Thyroid gland (tissue), 4 donors: ENCODE results near the gene GLIS2. TPM values are rescaled to one million over a fixed set of nuclear protein-coding genes. Genes with fewer than 3 reads are reported as not detected.
A peak's percentile ranks its signal among the peaks of the same experiment; 100 is the strongest.

Experiments used
- DNase-seq, 2 donors: peaks; one replicate each; pipeline ENCODE4 v3.0.0-alpha.2; 2019
- H3K27ac ChIP-seq, 3 donors: fragments of 200-600 bp; sonication (generic); 1 replicate in 2 of 3; 2 replicates in 1 of 3; pipeline ENCODE4 v1.5.1; 2016 to 2019; ENCODE audit warnings: mild to moderate bottlenecking in 1 of 3, moderate library complexity in 1 of 3
- H3K27me3 ChIP-seq: fragments of 200-600 bp; sonication (generic); one replicate; pipeline ENCODE4 v1.5.1; 2019
- H3K36me3 ChIP-seq, 2 donors: fragments of 200-600 bp; sonication (generic); one replicate each; pipeline ENCODE4 v1.5.1; 2016 to 2019
- H3K4me1 ChIP-seq, 2 donors: fragments of 200-600 bp; sonication (generic); one replicate each; pipeline ENCODE4 v1.5.1; 2017 to 2019
- H3K4me3 ChIP-seq, 3 donors: fragments of 200-600 bp; sonication (generic); replicated peaks in 1 of 3; 1 replicate in 2 of 3; 2 replicates in 1 of 3; pipeline ENCODE4 v1.5.1; 2016; ENCODE audit warnings: mild to moderate bottlenecking in 1 of 3
- H3K9me3 ChIP-seq: fragments of 200-600 bp; sonication (generic); one replicate; pipeline ENCODE4 v1.5.1; 2017
- CTCF ChIP-seq, 6 experiments: fragments of 200-600 bp in 3 of 6; fragments of 450-650 bp in 3 of 6; sonication (generic) in 3 of 6; IDR thresholded peaks; one replicate each; pipeline ENCODE4 v1.5.1; 2016 to 2019; ENCODE audit warnings: antibody characterized with exemption in 6 of 6, mild to moderate bottlenecking in 2 of 6, inconsistent platforms in 1 of 6, moderate library complexity in 1 of 6
- POLR2A ChIP-seq, 2 donors: fragments of 450-650 bp; IDR thresholded peaks; one replicate each; pipeline ENCODE4 v1.6.1; 2017; ENCODE audit warnings: antibody characterized with exemption in 2 of 2, mild to moderate bottlenecking in 2 of 2, moderate library complexity in 1 of 2
- WGBS, 2 donors: methylation state at CpG; one replicate each; pipeline ENCODE4 v1.1.5; 2017; 5-methylcytosine and 5-hydroxymethylcytosine counted together
- intact Hi-C: fragments of 100-400 bp; cut with DNase I; formaldehyde crosslinking; loops from one replicate; pipeline ENCODE4 v1.15.1; 2023
- total RNA-seq, 4 donors: library from RNA; depleted of rRNA; stranded (reverse); fragments of >200 nt; gene quantifications; one replicate each; pipeline ENCODE4 v1.2.3, GENCODE V29; 2016

GLIS2 gene
- total RNA-seq, 4 donors from 2014 or later = 5.5 to 7.6 (median 6.7) TPM

DNA sequence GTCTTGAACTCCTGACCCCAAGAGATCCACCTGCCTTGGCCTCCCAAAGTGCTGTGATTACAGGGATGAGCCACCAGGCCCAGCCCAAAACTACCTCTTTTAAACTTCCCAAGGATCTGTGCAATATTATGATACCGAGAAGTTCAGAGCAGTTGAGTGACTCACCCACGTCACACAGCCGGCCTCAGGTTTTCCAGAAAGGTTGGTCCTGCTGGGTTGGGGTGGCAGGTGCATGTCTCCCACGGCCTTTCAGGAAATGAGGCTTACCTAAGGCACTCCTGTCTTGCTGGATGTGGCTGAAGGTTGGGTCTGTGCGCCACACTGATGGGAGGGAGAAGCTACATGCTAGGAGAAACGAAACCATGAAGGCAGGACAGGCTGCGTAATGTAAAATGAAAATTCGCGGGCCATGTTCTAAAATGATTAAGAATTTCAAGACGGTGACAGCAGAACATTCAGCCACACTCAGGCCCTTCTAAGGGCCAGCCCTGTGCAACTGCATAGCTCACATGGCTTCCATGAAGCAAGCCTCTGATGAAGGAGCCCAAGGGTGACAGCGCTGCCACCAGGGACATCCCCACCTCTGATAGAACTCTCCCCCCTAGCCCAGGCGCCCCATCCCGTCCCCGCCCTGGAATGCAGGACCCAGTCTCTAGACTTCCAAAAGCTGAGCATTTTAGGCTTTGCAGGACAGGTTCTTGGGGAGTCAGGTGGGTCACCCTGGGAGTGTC, 6.6 kb upstream of the GLIS2 start:
- Histone ChIP-seq H3K36me3 (no peaks in the 10 kb centered on the region), H3K4me1 (peaks cover 10 to 18% of the 10 kb centered on the region in 2 donors), H3K4me3 (no peak overlapping the region), H3K27me3 (no peaks in the 10 kb centered on the region), H3K9me3 (no peaks in the 10 kb centered on the region), H3K27ac (peak overlapping the region in 2 of 3 donors; percentile 3 to 50)
- 93 to 94% methylated on average over 10 to 14 of the region's 14 CpGs for WGBS, 2 donors
- no peak for TF ChIP-seq POLR2A (IDR thresholded peaks at IDR 0.05)
- TF ChIP-seq CTCF (IDR thresholded peaks at IDR 0.05) = no peak
- intact Hi-C loops = no loop called here
- no peak for DNase-seq

DNA sequence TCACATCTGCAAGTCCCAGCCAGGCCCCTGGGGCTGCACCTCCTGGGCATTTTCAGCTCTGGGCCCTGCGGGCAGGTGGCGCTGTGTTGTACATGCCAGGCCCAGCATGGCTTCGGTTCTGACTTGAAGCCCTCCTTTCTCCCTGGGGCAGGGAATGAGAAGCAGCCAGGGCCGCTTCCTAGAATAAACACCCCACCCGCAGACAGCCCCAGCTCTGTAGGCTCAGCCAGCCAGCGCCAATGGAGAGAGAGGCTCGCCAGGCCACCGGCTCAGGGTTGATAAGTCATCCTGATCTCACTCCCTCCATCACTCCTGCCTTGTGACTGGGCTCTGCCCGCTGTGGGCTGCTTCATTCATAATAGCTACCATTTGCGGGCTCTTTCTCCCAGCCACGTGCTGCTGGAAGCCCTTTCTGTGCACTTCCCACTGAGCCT, 6.0 kb upstream of the GLIS2 start:
- H3K4me3 ChIP-seq = no peak overlapping the region
- no peaks in the 10 kb centered on the region for H3K36me3 ChIP-seq
- H3K9me3 ChIP-seq = no peaks in the 10 kb centered on the region
- H3K27me3 ChIP-seq = no peaks in the 10 kb centered on the region
- DNase-seq = peak; percentile 74 to 75
- peak overlapping the region; percentile 3 to 50 (median 48) for H3K27ac ChIP-seq
- intact Hi-C loops = no loop called here
- WGBS, 2 donors = 26 to 31% methylated on average over 5 to 11 of the region's 11 CpGs
- TF ChIP-seq POLR2A (IDR thresholded peaks at IDR 0.05) = no peak
- peak; percentile 13 to 72 (median 61) for TF ChIP-seq CTCF (IDR thresholded peaks at IDR 0.05)
- H3K4me1 ChIP-seq = peaks cover 15 to 23% of the 10 kb centered on the region in 2 donors

GRCh38 chr16:4313563-4314531, 2.0 kb upstream of the GLIS2 start:
- Histone ChIP-seq H3K9me3 (no peaks in the 10 kb centered on the region), H3K36me3 (no peaks in the 10 kb centered on the region), H3K4me1 (peaks cover 28 to 33% of the 10 kb centered on the region in 2 donors), H3K27me3 (no peaks in the 10 kb centered on the region), H3K4me3 (no peak overlapping the region), H3K27ac (peak overlapping the region in 1 of 3 donors; percentile 28)
- intact Hi-C loops = no loop called here
- DNase-seq = peak; percentile 42 to 56
- 17 to 22% methylated on average over 35 to 40 of the region's 43 CpGs for WGBS, 2 donors
- TF ChIP-seq CTCF (IDR thresholded peaks at IDR 0.05) (peak; percentile 27 to 73 (median 56)), POLR2A (IDR thresholded peaks at IDR 0.05) (no peak)

DNA sequence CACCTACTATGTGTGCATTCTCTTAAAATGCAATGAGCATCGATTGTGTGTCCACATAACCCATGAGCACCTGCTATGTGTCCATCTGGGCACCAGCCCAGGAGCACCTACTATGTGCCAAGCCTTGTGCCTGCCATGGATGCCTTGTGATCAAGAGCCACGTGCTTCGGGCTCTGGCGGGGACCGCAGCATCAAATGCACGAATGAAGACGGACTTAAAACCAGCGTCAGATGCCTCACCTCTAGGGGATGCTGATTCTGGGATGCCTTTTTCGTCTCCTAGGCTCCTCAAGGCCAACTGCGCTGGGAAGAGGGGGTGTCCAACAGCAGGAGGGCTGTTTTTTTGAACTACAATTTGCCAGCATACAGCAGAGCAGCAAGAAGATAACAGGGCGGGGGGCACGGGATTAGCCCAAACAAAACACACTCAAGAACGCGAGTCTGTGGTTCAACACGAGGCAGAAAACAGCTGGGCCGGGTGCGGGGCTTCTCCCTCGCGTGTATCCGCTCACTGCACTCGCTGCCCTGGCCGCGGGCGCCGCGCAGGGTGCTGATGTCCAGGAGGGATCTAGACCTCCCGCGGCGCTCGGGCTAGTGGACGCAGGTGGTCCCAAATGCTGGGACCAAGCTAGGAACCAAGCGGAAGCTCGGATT, 1.2 kb upstream of the GLIS2 start:
- peak; percentile 38 for DNase-seq
- H3K4me3 ChIP-seq = peak overlapping the region; percentile 15 to 60 (median 58)
- H3K27ac ChIP-seq = peak overlapping the region; percentile 85 to 98 (median 95)
- TF ChIP-seq CTCF (IDR thresholded peaks at IDR 0.05) = no peak
- no peak for TF ChIP-seq POLR2A (IDR thresholded peaks at IDR 0.05)
- peaks cover 36 to 41% of the 10 kb centered on the region in 2 donors for H3K4me1 ChIP-seq
- no peaks in the 10 kb centered on the region for H3K9me3 ChIP-seq
- H3K27me3 ChIP-seq = no peaks in the 10 kb centered on the region
- WGBS, 2 donors = 6 to 20% methylated on average over 5 to 28 of the region's 33 CpGs
- no peaks in the 10 kb centered on the region for H3K36me3 ChIP-seq
- intact Hi-C loops = no loop called here
